ENCODE data around the gene ANKS1B. TPM values are rescaled to one million over a fixed set of nuclear protein-coding genes. Genes with fewer than 3 reads are reported as not detected.

ANKS1B gene
- total RNA-seq, 1 donor: 47.0 TPM

DNA sequence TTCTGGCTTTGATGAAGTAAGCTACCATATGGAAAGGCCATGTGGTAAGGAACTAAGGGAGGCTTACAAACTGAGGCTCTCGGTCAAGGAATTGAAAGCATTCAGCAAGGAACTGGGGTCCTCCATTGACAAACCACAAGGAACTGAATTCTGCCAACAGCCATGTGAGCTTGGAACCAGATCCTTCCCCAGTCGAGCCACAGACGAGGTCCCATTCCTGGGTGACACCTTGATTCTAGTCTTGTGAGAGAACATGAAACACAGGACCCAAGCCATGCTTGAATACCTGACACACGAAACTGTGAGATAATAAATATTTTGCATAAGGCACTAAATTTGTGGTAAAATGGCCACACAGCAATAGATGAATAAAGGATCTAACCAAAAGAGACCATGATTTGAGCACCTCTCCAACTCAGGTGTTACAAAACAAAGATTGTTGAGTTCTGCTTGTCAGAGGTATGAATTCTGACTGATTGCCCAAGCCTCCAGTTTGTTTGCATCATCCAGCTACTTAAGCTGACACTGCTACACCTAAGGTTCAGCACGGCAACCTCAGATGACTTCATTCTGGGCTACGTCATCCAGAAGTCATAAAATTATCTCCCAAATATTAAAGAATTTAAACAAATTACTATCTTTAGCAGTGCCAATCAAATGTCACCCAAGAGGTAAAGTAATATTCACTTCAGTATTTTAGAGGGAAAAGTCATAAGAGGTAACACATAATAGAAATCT lies 277.8 kb downstream of the ANKS1B start:
- TF ChIP-seq, protein P1, sequence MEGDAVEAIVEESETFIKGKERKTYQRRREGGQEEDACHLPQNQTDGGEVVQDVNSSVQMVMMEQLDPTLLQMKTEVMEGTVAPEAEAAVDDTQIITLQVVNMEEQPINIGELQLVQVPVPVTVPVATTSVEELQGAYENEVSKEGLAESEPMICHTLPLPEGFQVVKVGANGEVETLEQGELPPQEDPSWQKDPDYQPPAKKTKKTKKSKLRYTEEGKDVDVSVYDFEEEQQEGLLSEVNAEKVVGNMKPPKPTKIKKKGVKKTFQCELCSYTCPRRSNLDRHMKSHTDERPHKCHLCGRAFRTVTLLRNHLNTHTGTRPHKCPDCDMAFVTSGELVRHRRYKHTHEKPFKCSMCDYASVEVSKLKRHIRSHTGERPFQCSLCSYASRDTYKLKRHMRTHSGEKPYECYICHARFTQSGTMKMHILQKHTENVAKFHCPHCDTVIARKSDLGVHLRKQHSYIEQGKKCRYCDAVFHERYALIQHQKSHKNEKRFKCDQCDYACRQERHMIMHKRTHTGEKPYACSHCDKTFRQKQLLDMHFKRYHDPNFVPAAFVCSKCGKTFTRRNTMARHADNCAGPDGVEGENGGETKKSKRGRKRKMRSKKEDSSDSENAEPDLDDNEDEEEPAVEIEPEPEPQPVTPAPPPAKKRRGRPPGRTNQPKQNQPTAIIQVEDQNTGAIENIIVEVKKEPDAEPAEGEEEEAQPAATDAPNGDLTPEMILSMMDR (IDR thresholded peaks at IDR 0.05; ENCODE audit: insufficient read depth, low read length): no peak
- H3K4me3 ChIP-seq (ENCODE audit: low read depth, low read length): no peak overlapping the region
- no peak for DNase-seq (ENCODE audit: low read depth)

DNA sequence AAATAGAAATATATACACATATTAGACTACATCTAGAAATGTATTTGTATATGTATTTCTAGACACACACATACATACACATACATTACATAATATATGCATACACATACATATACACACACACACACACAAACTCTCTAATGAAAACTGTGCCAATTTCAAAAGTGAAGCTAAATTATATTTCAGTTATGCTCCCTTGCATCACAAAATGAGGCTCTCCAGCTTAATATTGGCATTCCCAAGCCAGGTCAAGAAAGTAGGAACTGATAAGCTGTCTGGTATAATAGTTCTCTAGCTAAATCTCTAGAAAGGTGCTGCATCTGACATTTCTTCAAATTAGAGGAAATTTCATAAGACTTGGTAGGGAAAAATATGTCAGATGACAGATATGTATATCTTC lies 280.3 kb downstream of the ANKS1B start:
- no peak for DNase-seq (ENCODE audit: low read depth)
- TF ChIP-seq, protein P1 (IDR thresholded peaks at IDR 0.05; ENCODE audit: insufficient read depth, low read length): no peak
- no peak overlapping the region for H3K4me3 ChIP-seq (ENCODE audit: low read depth, low read length)

DNA sequence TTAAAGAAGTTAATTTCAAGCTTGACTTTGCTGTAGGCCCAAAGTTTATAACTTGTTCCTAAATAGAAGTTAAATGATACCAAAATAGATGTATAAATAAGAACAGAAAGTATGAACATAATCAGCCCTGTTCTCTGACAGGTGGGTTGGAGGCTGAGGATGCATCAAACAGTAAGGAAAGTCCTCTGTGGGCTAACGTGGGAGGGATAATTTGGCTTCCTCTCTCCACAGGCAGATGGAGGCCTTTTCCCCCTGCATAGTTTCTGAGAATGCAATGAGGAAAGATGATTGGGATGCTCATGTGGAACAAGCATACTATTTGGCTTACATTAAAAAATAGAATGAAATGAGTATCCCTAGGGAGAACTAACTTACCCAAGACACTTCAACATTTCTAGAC lies 280.7 kb downstream of the ANKS1B start:
- TF ChIP-seq, protein P1 (IDR thresholded peaks at IDR 0.05; ENCODE audit: insufficient read depth, low read length): no peak

DNA sequence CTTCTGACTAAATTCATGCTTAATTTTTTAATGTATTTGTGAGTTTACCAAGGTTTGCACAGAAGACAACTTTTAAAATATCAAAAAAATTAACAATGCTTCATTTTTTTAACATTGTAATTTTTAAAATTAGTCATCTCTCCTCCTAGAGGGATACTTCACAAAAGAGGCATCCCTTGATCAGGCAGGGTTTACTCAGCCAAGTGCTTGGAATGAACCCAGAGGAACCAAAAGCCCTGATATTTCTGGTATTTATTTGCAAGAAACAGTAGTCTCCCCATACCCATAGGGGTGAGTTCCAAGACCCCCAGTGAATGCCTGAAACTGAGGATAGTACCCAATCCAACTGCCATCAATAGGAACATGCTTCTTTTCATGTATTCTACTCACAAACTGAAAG lies 284.7 kb downstream of the ANKS1B start:
- no peak overlapping the region for H3K4me3 ChIP-seq (ENCODE audit: low read depth, low read length)
- no peak for DNase-seq (ENCODE audit: low read depth)
- TF ChIP-seq, protein P1 (IDR thresholded peaks at IDR 0.05; ENCODE audit: insufficient read depth, low read length): no peak

More for the DNA sequence above, 280.7 kb downstream of the ANKS1B start:
- DNase-seq (ENCODE audit: low read depth): no peak
- no peak overlapping the region for H3K4me3 ChIP-seq (ENCODE audit: low read depth, low read length)

DNA sequence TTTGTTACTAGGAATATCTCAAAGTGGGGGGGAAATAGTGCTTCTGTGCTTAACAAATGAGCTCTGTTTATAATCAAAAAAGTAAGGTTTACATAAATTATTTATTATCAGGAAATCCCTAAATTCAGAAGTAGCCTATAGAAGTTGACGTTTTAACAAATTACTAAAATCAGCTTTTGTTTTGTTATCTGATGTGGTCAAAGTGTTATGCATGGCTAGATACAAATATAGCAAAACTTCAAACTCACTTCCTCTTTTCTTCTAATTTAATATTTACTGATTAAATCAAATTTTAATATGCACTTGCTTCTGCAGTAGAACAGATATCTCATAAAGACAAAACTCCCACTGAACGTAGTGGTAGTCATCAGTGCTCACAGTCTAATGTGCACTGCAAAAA lies 289.7 kb downstream of the ANKS1B start:
- no peak overlapping the region for H3K4me3 ChIP-seq (ENCODE audit: low read depth, low read length)
- no peak for DNase-seq (ENCODE audit: low read depth)
- TF ChIP-seq, protein P1 (IDR thresholded peaks at IDR 0.05; ENCODE audit: insufficient read depth, low read length): no peak

DNA sequence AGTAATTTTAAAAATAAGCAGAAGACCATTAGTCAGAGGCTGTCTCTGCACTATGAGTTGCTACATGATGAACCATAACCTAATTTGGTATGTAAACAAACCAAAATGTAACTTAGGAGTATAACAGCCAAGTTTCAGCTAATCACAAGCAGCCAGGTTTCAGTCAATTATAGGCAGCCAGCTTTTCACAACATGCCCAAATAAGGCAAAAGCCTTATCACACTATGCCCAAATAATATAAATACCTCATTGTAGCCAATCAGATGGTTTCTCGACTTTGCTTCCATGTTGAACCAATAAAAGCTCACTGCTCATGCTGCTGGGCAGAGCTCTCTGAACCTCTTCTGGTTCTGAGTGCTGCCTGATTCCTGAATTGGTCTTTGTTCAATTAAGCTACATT lies 298.6 kb downstream of the ANKS1B start:
- no peak for DNase-seq (ENCODE audit: low read depth)
- TF ChIP-seq, protein P1 (IDR thresholded peaks at IDR 0.05; ENCODE audit: insufficient read depth, low read length): no peak
- no peak overlapping the region for H3K4me3 ChIP-seq (ENCODE audit: low read depth, low read length)

DNA sequence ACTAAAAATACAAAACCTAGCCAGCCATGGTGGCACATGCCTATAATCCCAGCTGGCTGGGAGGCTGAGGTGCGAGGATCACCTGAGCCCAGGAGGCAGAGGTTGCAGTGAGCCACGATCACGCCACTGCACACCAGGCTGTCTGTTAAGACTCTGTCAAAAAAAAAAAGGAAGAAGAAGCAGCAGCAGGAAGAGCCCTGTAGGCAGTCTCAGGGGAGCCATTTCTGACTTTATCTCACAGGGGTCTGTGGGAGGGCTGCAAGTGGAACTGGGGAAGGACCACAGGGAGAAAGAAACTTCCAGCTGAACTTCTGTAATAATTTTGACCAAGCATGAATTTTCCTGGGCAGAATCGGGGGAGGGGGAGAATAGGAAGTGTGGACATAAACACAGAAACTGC lies 304.5 kb downstream of the ANKS1B start:
- H3K4me3 ChIP-seq (ENCODE audit: low read depth, low read length): no peak overlapping the region
- DNase-seq (ENCODE audit: low read depth): no peak

More for the DNA sequence above, 304.5 kb downstream of the ANKS1B start:
- TF ChIP-seq, protein P1 (IDR thresholded peaks at IDR 0.05; ENCODE audit: insufficient read depth, low read length): no peak

All from fibroblast of the aortic adventitia (primary cell).